Heart left ventricle (tissue), 16 donors: ENCODE measurements around the gene NSDHL. TPM values are rescaled to one million over a fixed set of nuclear protein-coding genes. Genes with fewer than 3 reads are reported as not detected.
"Not testable (repeated sequence)": the region's sequence is repeated elsewhere in the genome, so short reads cannot be mapped to it uniquely, and the experiment has no call there.

Source experiments
- ATAC-seq, 4 donors: fragments of 200-7000 bp; cut with Tn5 transposase; one replicate each; pipeline ENCODE4 v1.9.1; 2020 to 2022; ENCODE audit warnings: moderate library complexity in 4 of 4, mild to moderate bottlenecking in 3 of 4, moderate number of reproducible peaks in 1 of 4
- DNase-seq, 5 donors: peaks; one replicate each; pipeline ENCODE4 v3.0.0-alpha.2; 2020
- H3K27ac ChIP-seq, 12 donors: fragments of 200-600 bp; sonication (generic) in 4 of 12; one replicate each; pipeline versions ENCODE4 v1.5.0 to v1.8.0; 2016 to 2022; ENCODE audit warnings: mild to moderate bottlenecking in 2 of 12
- H3K27me3 ChIP-seq, 9 donors: fragments of 200-600 bp; sonication (generic) in 2 of 9; one replicate each; pipeline versions ENCODE4 v1.5.1 to v1.8.0; 2016 to 2022; ENCODE audit warnings: mild to moderate bottlenecking in 3 of 9
- H3K36me3 ChIP-seq, 9 donors: fragments of 200-600 bp; sonication (generic) in 2 of 9; one replicate each; pipeline versions ENCODE4 v1.5.0 to v1.8.0; 2018 to 2022; ENCODE audit warnings: mild to moderate bottlenecking in 2 of 9
- H3K4me1 ChIP-seq, 12 donors: fragments of 200-600 bp; sonication (generic) in 4 of 12; one replicate each; pipeline versions ENCODE4 v1.5.0 to v1.8.0; 2016 to 2022; ENCODE audit warnings: mild to moderate bottlenecking in 3 of 12
- H3K4me3 ChIP-seq, 12 donors: fragments of 200-600 bp; sonication (generic) in 4 of 12; one replicate each; pipeline versions ENCODE4 v1.5.0 to v1.8.0; 2017 to 2022; ENCODE audit warnings: mild to moderate bottlenecking in 9 of 12, moderate library complexity in 4 of 12
- H3K9me3 ChIP-seq, 12 donors: fragments of 200-600 bp; sonication (generic) in 4 of 12; one replicate each; pipeline versions ENCODE4 v1.5.0 to v1.8.0; 2016 to 2022; ENCODE audit warnings: mild to moderate bottlenecking in 1 of 12
- CTCF ChIP-seq, 12 donors: fragments of 200-600 bp; sonication (generic) in 4 of 12; IDR thresholded peaks; one replicate each; pipeline versions ENCODE4 v1.5.0 to v1.8.0; 2018 to 2022; ENCODE audit warnings: antibody characterized with exemption in 12 of 12, mild to moderate bottlenecking in 5 of 12
- POLR2A ChIP-seq, 2 donors: fragments of 450-650 bp; IDR thresholded peaks; one replicate each; pipeline ENCODE4 v1.6.1; 2017; ENCODE audit warnings: antibody characterized with exemption in 2 of 2, mild to moderate bottlenecking in 2 of 2, moderate library complexity in 2 of 2
- WGBS, 4 donors: extraction: QIAGEN DNeasy Blood & Tissue Kit in 2 of 4; methylation state at CpG; one replicate each; pipeline versions ENCODE4 v1.1.5 to v1.1.7; 2013 to 2018; 5-methylcytosine and 5-hydroxymethylcytosine counted together
- intact Hi-C, 10 donors: fragments of 100-400 bp; cut with DNase I; formaldehyde crosslinking; loops; one replicate each; pipeline versions ENCODE4 v1.11.1 to v1.14.2; 2022
- long read RNA-seq, 3 donors: library from polyadenylated mRNA; unstranded; transcript quantifications; one replicate each; pipeline ENCODE4 v2.0.0, GENCODE V29; 2020 to 2021
- polyA plus RNA-seq, 2 donors: library from polyadenylated mRNA; stranded (reverse); fragments of 200-250 nt; gene quantifications; one replicate each; pipeline ENCODE4 v1.2.3, GENCODE V29; 2013
- total RNA-seq, 9 donors: library from RNA; depleted of rRNA in 2 of 9; stranded (reverse); fragments of >200 nt in 2 of 9; fragmentation: NEBNext Ultra II Directional in 3 of 9; extraction: Animal tissue kit (Norgen Biotek cat#: 25700) in 3 of 9; gene quantifications; one replicate each; pipeline versions ENCODE4 v1.1.0 to v1.2.4, GENCODE V29; 2016 to 2023
- donor health status: ischemic (EF 13 %, LVEDD 7.1; RV severe dilation, severe dysfunction).
- donor health status: healthy with polysubstance abuse.
- donor health status: DM: no; HTN: yes; CAD: no.
- donor health status: DM: no; HTN: no; CAD: no.
- donor health status: ischemic (EF 25% LVEDD 6.9; RV normal size, moderate dysfunction).
- donor health status: ischemic (EF 25% LVEDD 5.7; RV mildly dilated, moderate dysfunction).
- donor health status: healthy.
- donor health status: DM: yes; HTN: yes; CAD: no.
- donor health status: ischemic (EF 35%, LVEDD 5.7; RV mildly dilated, moderate dysfunction).
- donor health status: nonischemic (EF 11% LVEDD 7.7; RV severe dilation, severe dysfunction).
- donor health status: DM: yes; HTN: yes; CAD: no.
- donor health status: PGD.
- donor health status: ischemic (EF 29% LVEDD 5.4; RV normal size, mild dysfunction).
- donor health status: nonischemic (EF 23%, LVEDD 6.1; RV moderate dilation, normal function).

The NSDHL gene
- total RNA-seq (10 to 100 TPM; 11.5 to 27.0 (median 18.0) TPM), polyA plus RNA-seq (10 to 100 TPM; 10.8 to 44.6 TPM)
- long read RNA-seq, donor 1, transcript NSDHL-201 (8 exons, 1,929 nt) = major isoform, 40 of 43 reads
- long read RNA-seq, donor 1, partial matches to known transcripts = 1 of 43 reads
- long read RNA-seq, donor 1, other reads (novel, unspliced or antisense) = 1 of 43 reads
- long read RNA-seq, donor 2, transcript NSDHL-203 (9 exons, 1,630 nt) = minor isoform, 7 of 161 reads
- long read RNA-seq, donor 2, transcript NSDHL-201 (8 exons, 1,929 nt) = major isoform, 137 of 161 reads
- long read RNA-seq, donor 2, partial matches to known transcripts = 8 of 161 reads
- long read RNA-seq, donor 2, other reads (novel, unspliced or antisense) = 9 of 161 reads
- long read RNA-seq, donor 3, transcript NSDHL-201 (8 exons, 1,929 nt) = major isoform, 36 of 42 reads
- long read RNA-seq, donor 3, partial matches to known transcripts = 0 of 42 reads
- long read RNA-seq, donor 3, other reads (novel, unspliced or antisense) = 5 of 42 reads

GRCh38 chrX:152830312-152831305 lies at the start of gene NSDHL, which contains the start of gene CETN2:
NSDHL (plus strand) TSS chrX:152831063; CDS start chrX:152846325, 15,262 bp downstream.
CETN2 (minus strand) TSS chrX:152830757; CDS start chrX:152830710, 47 bp downstream.
- peaks cover 0 to 22% (median 8%) of the 10 kb centered on the region in 9 donors for H3K36me3 ChIP-seq
- peak; percentile 95 to 97 (median 97) for DNase-seq
- peak within 1 kb of the TSS in 11 of 12 donors; percentile 42 to 80 (median 74) for H3K27ac ChIP-seq
- intact Hi-C loops = no loop called here
- no peaks in the 10 kb centered on the region for H3K9me3 ChIP-seq
- peak; percentile 99 for ATAC-seq
- TF ChIP-seq CTCF (IDR thresholded peaks at IDR 0.05) (no peak), POLR2A (IDR thresholded peaks at IDR 0.05) (peak in 1 of 2 donors; percentile 53)
- peaks cover 0 to 5% (median 0%) of the 10 kb centered on the region in 9 donors for H3K27me3 ChIP-seq
- 0 to 51% (median 20%) methylated on average over 39 to 71 of the region's 71 CpGs for WGBS, 4 donors
- peaks cover 0 to 31% (median 1%) of the 10 kb centered on the region in 12 donors for H3K4me1 ChIP-seq
- peak within 1 kb of the TSS; percentile 39 to 90 (median 70) for H3K4me3 ChIP-seq

- H3K4me1 ChIP-seq, DNase-seq, H3K4me3 ChIP-seq, H3K9me3 ChIP-seq, intact Hi-C loops, ATAC-seq, H3K36me3 ChIP-seq, H3K27me3 ChIP-seq, H3K27ac ChIP-seq: not testable (repeated sequence)
- WGBS, 4 donors = no CpG with 5 or more reads among the region's 3 CpGs
Observed at GRCh38 chrX:152787062-152787461, 43.8 kb upstream of the NSDHL start.

GRCh38 chrX:152798945-152799344 lies 31.9 kb upstream of the NSDHL start:
- intact Hi-C loops = no loop called here

More at GRCh38 chrX:152798945-152799344, 31.9 kb upstream of the NSDHL start:
- TF ChIP-seq CTCF (IDR thresholded peaks at IDR 0.05) = no peak
- no peak for TF ChIP-seq POLR2A (IDR thresholded peaks at IDR 0.05)
- Histone ChIP-seq H3K36me3 (no peaks in the 10 kb centered on the region), H3K4me3 (no peak overlapping the region), H3K4me1 (no peaks in the 10 kb centered on the region), H3K27ac (no peak overlapping the region), H3K27me3 (peaks cover 0 to 10% (median 0%) of the 10 kb centered on the region in 9 donors), H3K9me3 (no peaks in the 10 kb centered on the region)
- WGBS, 4 donors = 44 to 82% (median 66%) methylated on average over 1 of the region's 1 CpG
- ATAC-seq (no peak), DNase-seq (no peak)
